Gastroesophageal sphincter (tissue), 4 donors: ENCODE results near the gene UBAC2. TPM values are rescaled to one million over a fixed set of nuclear protein-coding genes. Genes with fewer than 3 reads are reported as not detected.
"Not testable (repeated sequence)": the region's sequence is repeated elsewhere in the genome, so short reads cannot be mapped to it uniquely, and the experiment has no call there.

ENCODE experiments used
- ATAC-seq: fragments of 150-250 bp; one replicate; pipeline ENCODE4 v1.9.1; 2016; ENCODE audit warnings: mild to moderate bottlenecking, moderate library complexity
- H3K27ac ChIP-seq, 4 donors: fragments of 200-600 bp; sonication (generic) in 3 of 4; 1 replicate in 3 of 4; 2 replicates in 1 of 4; pipeline ENCODE4 v1.5.1; 2016 to 2019
- H3K27me3 ChIP-seq: fragments of 200-600 bp; sonication (generic); one replicate; pipeline ENCODE4 v1.5.1; 2019
- H3K36me3 ChIP-seq, 2 donors: fragments of 200-600 bp; sonication (generic); one replicate each; pipeline ENCODE4 v1.5.1; 2019; ENCODE audit warnings: control low read depth in 1 of 2
- H3K4me1 ChIP-seq, 3 donors: fragments of 200-600 bp; sonication (generic); 1 replicate in 2 of 3; 2 replicates in 1 of 3; pipeline ENCODE4 v1.5.1; 2016 to 2019; ENCODE audit warnings: control low read depth in 2 of 3
- H3K4me3 ChIP-seq, 2 donors: fragments of 200-600 bp; sonication (generic); one replicate each; pipeline ENCODE4 v1.5.1; 2019; ENCODE audit warnings: mild to moderate bottlenecking in 1 of 2, moderate library complexity in 1 of 2
- H3K9me3 ChIP-seq, 3 donors: fragments of 200-600 bp; sonication (generic); one replicate each; pipeline ENCODE4 v1.5.1; 2017 to 2019; ENCODE audit warnings: control low read depth in 2 of 3
- CTCF ChIP-seq, 4 experiments: fragments of 200-600 bp in 2 of 4; fragments of 450-650 bp in 2 of 4; sonication (generic) in 1 of 4; IDR thresholded peaks; one replicate each; pipeline ENCODE4 v1.5.1; 2017 to 2019; ENCODE audit warnings: antibody characterized with exemption in 4 of 4, mild to moderate bottlenecking in 2 of 4, moderate library complexity in 2 of 4
- EP300 ChIP-seq: sonication (generic); formaldehyde crosslinking; IDR thresholded peaks from one replicate; pipeline ENCODE4 v1.6.1; 2017; ENCODE audit warnings: antibody characterized with exemption, mild to moderate bottlenecking
- POLR2A ChIP-seq, 2 donors: fragments of 450-650 bp; IDR thresholded peaks; one replicate each; pipeline ENCODE4 v1.6.1; 2017; ENCODE audit warnings: antibody characterized with exemption in 2 of 2, mild to moderate bottlenecking in 2 of 2, moderate library complexity in 1 of 2
- POLR2AphosphoS5 ChIP-seq: sonication (generic); formaldehyde crosslinking; IDR thresholded peaks from one replicate; pipeline ENCODE4 v1.6.1; 2017; ENCODE audit warnings: antibody characterized with exemption
- WGBS, 2 donors: methylation state at CpG; one replicate each; pipeline ENCODE4 v1.1.5; 2018; ENCODE audit warnings: low coverage in 1 of 2; 5-methylcytosine and 5-hydroxymethylcytosine counted together
- total RNA-seq, 4 donors: library from RNA; depleted of rRNA; stranded (reverse); fragments of >200 nt; gene quantifications; one replicate each; pipeline ENCODE4 v1.1.0, GENCODE V29; 2016

Gene UBAC2
- total RNA-seq, 4 donors from 2014 or later, result 45.0 to 59.6 (median 52.2) TPM

DNA sequence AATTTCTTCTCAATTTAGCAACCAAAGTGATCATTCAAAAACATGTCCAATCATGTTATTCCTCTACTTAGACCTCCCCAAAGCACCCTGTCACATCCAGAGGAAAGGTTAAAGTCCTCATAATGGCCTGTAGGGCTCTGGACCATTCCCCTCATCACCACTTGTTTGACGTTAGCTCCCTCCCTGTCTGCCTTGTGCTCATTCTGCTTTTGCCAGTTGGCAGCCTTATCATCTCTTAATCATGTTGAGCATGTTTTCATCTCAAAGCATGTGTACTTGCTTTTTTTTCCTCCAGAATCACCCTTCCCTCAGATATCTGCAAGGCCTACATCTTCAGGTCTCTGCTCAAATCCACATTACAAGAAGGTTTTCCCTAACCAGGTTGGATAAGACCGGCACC lies 25.9 kb downstream of the UBAC2 start:
- Histone ChIP-seq H3K4me1 (peaks cover 0 to 39% (median 8%) of the 10 kb centered on the region in 3 donors), H3K27me3 (no peaks in the 10 kb centered on the region), H3K9me3 (no peaks in the 10 kb centered on the region), H3K36me3 (no peaks in the 10 kb centered on the region), H3K27ac (no peak overlapping the region), H3K4me3 (no peak overlapping the region)
- TF ChIP-seq POLR2AphosphoS5 (no peak), POLR2A (IDR thresholded peaks at IDR 0.05) (no peak), CTCF (IDR thresholded peaks at IDR 0.05) (no peak), EP300 (no peak)
- ATAC-seq, result no peak
- 43 to 75% methylated on average over 1 to 2 of the region's 2 CpGs for WGBS, 2 donors

GRCh38 chr13:99227331-99227900 lies 26.8 kb downstream of the UBAC2 start:
- H3K27ac ChIP-seq, result no peak overlapping the region
- no peak overlapping the region for H3K4me3 ChIP-seq
- peaks cover 0 to 39% (median 8%) of the 10 kb centered on the region in 3 donors for H3K4me1 ChIP-seq
- no peaks in the 10 kb centered on the region for H3K9me3 ChIP-seq
- H3K36me3 ChIP-seq, result no peaks in the 10 kb centered on the region
- no peak for TF ChIP-seq EP300
- no peak for TF ChIP-seq POLR2AphosphoS5
- TF ChIP-seq POLR2A (IDR thresholded peaks at IDR 0.05), result no peak
- TF ChIP-seq CTCF (IDR thresholded peaks at IDR 0.05), result no peak
- ATAC-seq, result no peak
- WGBS, 2 donors, result 80 to 100% methylated on average over 2 to 5 of the region's 6 CpGs
- H3K27me3 ChIP-seq, result no peaks in the 10 kb centered on the region

GRCh38 chr13:99227909-99228688 lies 27.4 kb downstream of the UBAC2 start:
- peaks cover 0 to 39% (median 8%) of the 10 kb centered on the region in 3 donors for H3K4me1 ChIP-seq
- no peaks in the 10 kb centered on the region for H3K36me3 ChIP-seq
- no peak overlapping the region for H3K4me3 ChIP-seq
- H3K9me3 ChIP-seq, result no peaks in the 10 kb centered on the region
- WGBS, 2 donors, result 88 to 89% methylated on average over 7 to 8 of the region's 15 CpGs
- no peaks in the 10 kb centered on the region for H3K27me3 ChIP-seq
- ATAC-seq, result no peak
- no peak overlapping the region for H3K27ac ChIP-seq
- TF ChIP-seq CTCF (IDR thresholded peaks at IDR 0.05) (no peak), POLR2A (IDR thresholded peaks at IDR 0.05) (no peak), POLR2AphosphoS5 (no peak), EP300 (no peak)

DNA sequence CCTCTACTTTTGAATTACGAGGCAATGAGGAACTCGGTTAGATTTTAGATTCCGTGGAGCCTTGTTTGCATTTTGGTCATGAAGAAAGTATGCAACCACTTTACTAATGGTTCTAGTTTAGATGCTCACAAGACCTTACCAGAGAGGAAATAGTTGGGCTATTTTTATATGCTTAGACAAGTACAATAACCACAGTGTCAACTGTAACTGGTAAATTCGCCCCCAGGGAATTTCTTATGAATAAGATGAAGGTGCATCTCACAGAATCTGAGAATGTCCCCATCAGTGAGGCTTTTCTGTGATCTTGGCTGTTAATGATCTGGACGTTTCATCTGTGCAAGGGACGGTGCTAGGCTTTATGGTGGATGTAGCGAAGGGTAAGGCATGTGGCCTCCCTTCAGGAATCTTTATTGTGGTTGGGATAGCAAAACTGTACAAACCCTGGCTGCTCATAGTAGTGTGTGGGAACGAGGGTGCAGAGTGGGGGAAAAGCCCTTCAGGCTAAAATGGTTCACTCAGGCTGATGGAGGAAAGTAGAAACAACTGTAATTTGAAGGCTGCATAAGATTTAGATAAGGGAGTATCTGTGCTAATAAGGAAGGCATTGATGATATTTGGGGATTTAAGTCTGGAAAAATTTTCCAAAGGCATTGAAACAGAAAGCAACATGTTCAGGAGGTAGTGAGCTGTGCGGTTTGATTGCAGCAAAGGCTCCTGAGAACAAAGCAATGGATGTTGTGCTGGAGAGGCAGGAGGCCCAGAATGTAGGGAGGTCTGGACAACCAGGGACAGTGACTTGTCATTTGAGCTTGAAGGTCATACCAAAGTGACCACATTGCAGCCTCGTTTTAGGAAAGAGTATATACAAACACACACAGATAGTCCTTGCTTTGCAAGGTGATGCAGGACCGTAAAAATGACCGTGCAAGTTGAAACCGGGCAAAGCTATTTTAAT lies 28.4 kb downstream of the UBAC2 start:
- no peak for ATAC-seq
- Histone ChIP-seq H3K4me3 (no peak overlapping the region), H3K9me3 (no peaks in the 10 kb centered on the region), H3K27ac (no peak overlapping the region), H3K27me3 (no peaks in the 10 kb centered on the region), H3K4me1 (peaks cover 0 to 35% (median 8%) of the 10 kb centered on the region in 3 donors), H3K36me3 (no peaks in the 10 kb centered on the region)
- TF ChIP-seq POLR2A (IDR thresholded peaks at IDR 0.05) (no peak), EP300 (no peak), POLR2AphosphoS5 (no peak), CTCF (IDR thresholded peaks at IDR 0.05) (no peak)
- 51 to 60% methylated on average over 10 to 13 of the region's 13 CpGs for WGBS, 2 donors

DNA sequence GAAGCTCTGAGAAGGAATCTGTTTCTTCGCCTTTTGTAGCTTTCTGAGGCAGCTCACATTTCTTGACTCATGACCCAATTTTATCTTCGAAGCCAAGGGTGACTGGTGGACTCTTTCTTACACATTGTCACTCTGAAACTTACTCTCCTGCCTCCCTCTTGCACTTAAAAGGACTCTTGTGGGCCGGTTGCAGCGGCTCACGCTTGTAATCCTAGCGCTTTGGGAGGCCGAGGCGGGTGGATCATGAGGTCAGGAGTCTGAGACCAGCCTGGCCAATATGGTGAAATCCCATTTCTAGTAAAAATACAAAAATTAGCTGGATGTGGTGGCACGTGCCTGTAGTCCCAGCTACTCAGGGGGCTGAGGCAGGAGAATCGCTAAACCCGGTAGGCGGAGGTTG lies 29.9 kb downstream of the UBAC2 start:
- not testable (repeated sequence) for H3K36me3 ChIP-seq, H3K9me3 ChIP-seq, H3K27me3 ChIP-seq, ATAC-seq, H3K27ac ChIP-seq, H3K4me3 ChIP-seq
- WGBS, 2 donors, result 87 to 100% methylated on average over 2 to 3 of the region's 12 CpGs
- H3K4me1 ChIP-seq, result peaks cover 0 to 25% (median 8%) of the 10 kb centered on the region in 3 donors
